Measurements from ENCODE around the gene SLC25A42. TPM values are rescaled to one million over a fixed set of nuclear protein-coding genes. Genes with fewer than 3 reads are reported as not detected.

Gene SLC25A42
- total and polyA plus RNA-seq, 4 donors, result 3.8 to 12.5 (median 9.9) TPM

Other genes with a start within 250 kb of the SLC25A42 start
- 10 to 100 TPM; 53.7 to 75.6 TPM for gene UPF1, start 232.0 kb upstream of the SLC25A42 start, total RNA-seq
- gene UPF1, start 232.0 kb upstream of the SLC25A42 start, polyA plus RNA-seq, result 10 to 100 TPM; 16.5 to 40.4 TPM
- 1 to 10 TPM in 1 of 2 donors, under 1 TPM in 1; 0.49 to 3.3 TPM for gene CERS1, start 167.8 kb upstream of the SLC25A42 start, total RNA-seq
- gene CERS1, start 167.8 kb upstream of the SLC25A42 start, polyA plus RNA-seq, result 1 to 10 TPM in 1 of 2 donors, under 1 TPM in 1; 0.51 to 1.3 TPM
- 100 to 1,000 TPM; 121 to 130 TPM for gene COPE, start 144.6 kb upstream of the SLC25A42 start, total RNA-seq
- 100 to 1,000 TPM; 166 to 180 TPM for gene COPE, start 144.6 kb upstream of the SLC25A42 start, polyA plus RNA-seq
- 10 to 100 TPM; 25.0 to 32.2 TPM for gene DDX49, start 144.3 kb upstream of the SLC25A42 start, total RNA-seq
- gene DDX49, start 144.3 kb upstream of the SLC25A42 start, polyA plus RNA-seq, result 10 to 100 TPM; 38.2 to 51.4 TPM
- gene HOMER3, start 122.8 kb upstream of the SLC25A42 start, total RNA-seq, result 10 to 100 TPM; 23.6 to 29.5 TPM
- gene HOMER3, start 122.8 kb upstream of the SLC25A42 start, polyA plus RNA-seq, result 10 to 100 TPM; 38.9 to 59.9 TPM
- gene SUGP2, start 30.5 kb upstream of the SLC25A42 start, total RNA-seq, result 10 to 100 TPM; 61.0 to 93.1 TPM
- gene SUGP2, start 30.5 kb upstream of the SLC25A42 start, polyA plus RNA-seq, result 10 to 100 TPM in 1 of 2 donors, 1 to 10 TPM in 1; 7.4 to 61.3 TPM
- gene ARMC6, start 30.4 kb upstream of the SLC25A42 start, total RNA-seq, result 10 to 100 TPM; 11.7 to 13.1 TPM
- gene ARMC6, start 30.4 kb upstream of the SLC25A42 start, polyA plus RNA-seq, result 10 to 100 TPM in 1 of 2 donors, 1 to 10 TPM in 1; 8.8 to 13.2 TPM
- gene TMEM161A, start 74.5 kb downstream of the SLC25A42 start, total RNA-seq, result 10 to 100 TPM; 11.6 to 18.1 TPM
- gene TMEM161A, start 74.5 kb downstream of the SLC25A42 start, polyA plus RNA-seq, result 10 to 100 TPM in 1 of 2 donors, 1 to 10 TPM in 1; 7.6 to 53.3 TPM
- 1 to 10 TPM; 1.6 to 2.4 TPM for gene MEF2B, start 106.3 kb downstream of the SLC25A42 start, total RNA-seq
- gene MEF2B, start 106.3 kb downstream of the SLC25A42 start, polyA plus RNA-seq, result 1 to 10 TPM in 1 of 2 donors, not detected in 1; 1.8 TPM
- 10 to 100 TPM; 27.1 to 28.2 TPM for gene BORCS8, start 128.2 kb downstream of the SLC25A42 start, total RNA-seq
- 10 to 100 TPM; 14.4 to 47.9 TPM for gene BORCS8, start 128.2 kb downstream of the SLC25A42 start, polyA plus RNA-seq
- gene RFXANK, start 128.3 kb downstream of the SLC25A42 start, total RNA-seq, result 10 to 100 TPM; 33.1 to 44.0 TPM
- gene RFXANK, start 128.3 kb downstream of the SLC25A42 start, polyA plus RNA-seq, result 100 to 1,000 TPM in 1 of 2 donors, 10 to 100 TPM in 1; 42.3 to 199 TPM
- gene NR2C2AP, start 139.4 kb downstream of the SLC25A42 start, total RNA-seq, result 10 to 100 TPM in 1 of 2 donors, 1 to 10 TPM in 1; 9.8 to 11.9 TPM
- gene NR2C2AP, start 139.4 kb downstream of the SLC25A42 start, polyA plus RNA-seq, result 10 to 100 TPM; 12.8 to 21.8 TPM
- not detected for gene NCAN, start 148.0 kb downstream of the SLC25A42 start, total RNA-seq
- not detected for gene NCAN, start 148.0 kb downstream of the SLC25A42 start, polyA plus RNA-seq
- gene TM6SF2, start 209.3 kb downstream of the SLC25A42 start, total RNA-seq, result 1 to 10 TPM in 1 of 2 donors, under 1 TPM in 1; 0.23 to 3.1 TPM
- 10 to 100 TPM in 1 of 2 donors, 1 to 10 TPM in 1; 3.0 to 15.0 TPM for gene TM6SF2, start 209.3 kb downstream of the SLC25A42 start, polyA plus RNA-seq